Ovary (tissue), 3 donors: ENCODE results near the gene LDB2.

Experiments used
- EP300 ChIP-seq: sonication (generic); formaldehyde crosslinking; IDR thresholded peaks from one replicate; pipeline ENCODE4 v1.6.1; 2017; ENCODE audit warnings: antibody characterized with exemption
- POLR2A ChIP-seq: fragments of 450-650 bp; IDR thresholded peaks from one replicate; pipeline ENCODE4 v1.6.1; 2017; ENCODE audit warnings: antibody characterized with exemption, mild to moderate bottlenecking, moderate library complexity
- TF ChIP-seq, protein P1 (sequence below), 3 donors: fragments of 450-650 bp in 2 of 3; fragments of 200-600 bp in 1 of 3; IDR thresholded peaks; one replicate each; pipeline versions ENCODE4 v1.5.1 to v1.8.0; 2016 to 2022; ENCODE audit warnings: antibody characterized with exemption in 3 of 3, mild to moderate bottlenecking in 1 of 3
- donor health status: DM: no; HTN: no; CAD: no.

- no peak for TF ChIP-seq POLR2A
- TF ChIP-seq, protein P1, sequence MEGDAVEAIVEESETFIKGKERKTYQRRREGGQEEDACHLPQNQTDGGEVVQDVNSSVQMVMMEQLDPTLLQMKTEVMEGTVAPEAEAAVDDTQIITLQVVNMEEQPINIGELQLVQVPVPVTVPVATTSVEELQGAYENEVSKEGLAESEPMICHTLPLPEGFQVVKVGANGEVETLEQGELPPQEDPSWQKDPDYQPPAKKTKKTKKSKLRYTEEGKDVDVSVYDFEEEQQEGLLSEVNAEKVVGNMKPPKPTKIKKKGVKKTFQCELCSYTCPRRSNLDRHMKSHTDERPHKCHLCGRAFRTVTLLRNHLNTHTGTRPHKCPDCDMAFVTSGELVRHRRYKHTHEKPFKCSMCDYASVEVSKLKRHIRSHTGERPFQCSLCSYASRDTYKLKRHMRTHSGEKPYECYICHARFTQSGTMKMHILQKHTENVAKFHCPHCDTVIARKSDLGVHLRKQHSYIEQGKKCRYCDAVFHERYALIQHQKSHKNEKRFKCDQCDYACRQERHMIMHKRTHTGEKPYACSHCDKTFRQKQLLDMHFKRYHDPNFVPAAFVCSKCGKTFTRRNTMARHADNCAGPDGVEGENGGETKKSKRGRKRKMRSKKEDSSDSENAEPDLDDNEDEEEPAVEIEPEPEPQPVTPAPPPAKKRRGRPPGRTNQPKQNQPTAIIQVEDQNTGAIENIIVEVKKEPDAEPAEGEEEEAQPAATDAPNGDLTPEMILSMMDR (IDR thresholded peaks at IDR 0.05) = no peak
- TF ChIP-seq EP300 = no peak
These were observed 256.5 kb downstream of the LDB2 start for GRCh38 chr4:16641971-16642370.
